Kidney (tissue), 14 donors: ENCODE results near the gene PDE1C. TPM values are rescaled to one million over a fixed set of nuclear protein-coding genes. Genes with fewer than 3 reads are reported as not detected.

Experiments used
- DNase-seq, 5 donors: peaks; one replicate each; pipeline ENCODE4 v3.0.0-alpha.2; 2013 to 2020
- FAIRE-seq: peaks from 2 replicates; lab custom pipeline; 2012; peaks lifted over from hg19 to GRCh38; lab: Jason Lieb, UNC
- H3K27ac ChIP-seq, 2 donors: one replicate each; pipeline ENCODE4 v1.7.0; 2013; ENCODE audit warnings: low read depth in 2 of 2, low read length in 2 of 2, inconsistent platforms in 1 of 2
- H3K27me3 ChIP-seq: one replicate; pipeline ENCODE4 v1.7.1; 2013; ENCODE audit warnings: low read length, inconsistent platforms; ENCODE audit not compliant: control insufficient read depth, insufficient read depth
- H3K36me3 ChIP-seq, 3 donors: one replicate each; pipeline versions ENCODE4 v1.7.0 to v1.7.1; 2013; ENCODE audit warnings: low read length in 3 of 3, control low read depth in 1 of 3, inconsistent platforms in 1 of 3; ENCODE audit not compliant: insufficient read depth in 3 of 3, control insufficient read depth in 2 of 3
- H3K4me1 ChIP-seq, 3 donors: one replicate each; pipeline versions ENCODE4 v1.7.0 to v1.7.1; 2013; ENCODE audit warnings: low read length in 3 of 3, inconsistent platforms in 1 of 3, low read depth in 1 of 3; ENCODE audit not compliant: control insufficient read depth in 2 of 3, insufficient read depth in 2 of 3
- H3K4me3 ChIP-seq, 3 donors: one replicate each; pipeline versions ENCODE4 v1.7.0 to v1.8.1; 2013; ENCODE audit warnings: low read length in 3 of 3, control low read depth in 1 of 3, inconsistent platforms in 1 of 3
- H3K9ac ChIP-seq, 3 donors: one replicate each; pipeline versions ENCODE4 v1.7.0 to v1.7.1; 2013; ENCODE audit warnings: low read length in 3 of 3, control low read depth in 1 of 3, inconsistent platforms in 1 of 3
- H3K9me3 ChIP-seq, 3 donors: one replicate each; pipeline versions ENCODE4 v1.7.0 to v1.7.1; 2013; ENCODE audit warnings: low read length in 3 of 3, control low read depth in 1 of 3, inconsistent platforms in 1 of 3; ENCODE audit not compliant: control insufficient read depth in 2 of 3, insufficient read depth in 1 of 3
- intact Hi-C: fragments of 100-400 bp; cut with DNase I; formaldehyde crosslinking; loops from one replicate; pipeline ENCODE4 v1.11.1; 2022
- polyA plus RNA-seq: library from polyadenylated mRNA; stranded (reverse); fragments of 350-450 nt; fragmentation: Illumina TruSeq; extraction: RNeasy Lipid Tissue Mini Kit (QIAGEN cat#74804); gene quantifications from one replicate; pipeline ENCODE4 v1.2.3, GENCODE V29; 2014; ENCODE audit warnings: low read depth, low replicate concordance; ENCODE audit not compliant: insufficient read depth
- total RNA-seq: library from RNA; stranded (reverse); fragmentation: NEBNext Ultra II Directional; extraction: Animal tissue kit (Norgen Biotek cat#: 25700); gene quantifications from one replicate; pipeline ENCODE4 v1.2.1, GENCODE V29; 2021
- TF ChIP-seq, protein P1 (sequence below): IDR thresholded peaks from 3 replicates; pipeline ENCODE4 v1.5.1; 2012; ENCODE audit warnings: mild to moderate bottlenecking, moderate library complexity, borderline replicate concordance; ENCODE audit not compliant: insufficient read depth; ENCODE audit errors: extremely low read depth
- donor health status: control.
- donor health status: control.
- donor health status: control.
- donor health status: control.
- donor health status: control.
- donor health status: DM: yes; HTN: yes; CAD: no.
- donor health status: Normal renal cell carcinoma (clear cell type).

The PDE1C gene
- total and polyA plus RNA-seq, 2 donors from 2014 or later, result 3.3 to 5.5 TPM

DNA sequence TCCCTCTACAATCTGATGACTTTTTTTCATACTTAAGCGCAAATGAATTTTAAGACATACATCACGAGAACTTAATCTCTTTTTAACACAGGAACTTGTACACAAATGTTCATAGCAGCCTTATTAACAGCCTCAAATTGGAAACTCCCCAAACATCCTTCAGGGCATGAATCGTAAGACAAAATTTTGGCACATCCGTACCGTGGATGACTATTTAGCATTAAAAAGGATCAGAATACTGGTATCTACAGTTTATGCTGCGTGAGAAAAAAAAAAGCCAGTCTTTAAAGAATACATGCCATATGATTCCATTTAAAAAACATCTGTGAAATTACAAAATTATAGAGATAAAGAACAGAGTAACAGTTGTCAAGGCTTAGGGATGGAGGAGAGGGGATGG is 46.8 kb downstream of the PDE1C start:
- Histone ChIP-seq H3K27ac (no peak overlapping the region), H3K4me3 (no peak overlapping the region), H3K4me1 (no peaks in the 10 kb centered on the region), H3K36me3 (no peaks in the 10 kb centered on the region), H3K27me3 (no peaks in the 10 kb centered on the region), H3K9ac (no peak overlapping the region), H3K9me3 (no peaks in the 10 kb centered on the region)
- intact Hi-C loops, result no loop called here
- DNase-seq, result no peak
- TF ChIP-seq, protein P1, sequence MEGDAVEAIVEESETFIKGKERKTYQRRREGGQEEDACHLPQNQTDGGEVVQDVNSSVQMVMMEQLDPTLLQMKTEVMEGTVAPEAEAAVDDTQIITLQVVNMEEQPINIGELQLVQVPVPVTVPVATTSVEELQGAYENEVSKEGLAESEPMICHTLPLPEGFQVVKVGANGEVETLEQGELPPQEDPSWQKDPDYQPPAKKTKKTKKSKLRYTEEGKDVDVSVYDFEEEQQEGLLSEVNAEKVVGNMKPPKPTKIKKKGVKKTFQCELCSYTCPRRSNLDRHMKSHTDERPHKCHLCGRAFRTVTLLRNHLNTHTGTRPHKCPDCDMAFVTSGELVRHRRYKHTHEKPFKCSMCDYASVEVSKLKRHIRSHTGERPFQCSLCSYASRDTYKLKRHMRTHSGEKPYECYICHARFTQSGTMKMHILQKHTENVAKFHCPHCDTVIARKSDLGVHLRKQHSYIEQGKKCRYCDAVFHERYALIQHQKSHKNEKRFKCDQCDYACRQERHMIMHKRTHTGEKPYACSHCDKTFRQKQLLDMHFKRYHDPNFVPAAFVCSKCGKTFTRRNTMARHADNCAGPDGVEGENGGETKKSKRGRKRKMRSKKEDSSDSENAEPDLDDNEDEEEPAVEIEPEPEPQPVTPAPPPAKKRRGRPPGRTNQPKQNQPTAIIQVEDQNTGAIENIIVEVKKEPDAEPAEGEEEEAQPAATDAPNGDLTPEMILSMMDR, result no peak
- FAIRE-seq, result no peak

DNA sequence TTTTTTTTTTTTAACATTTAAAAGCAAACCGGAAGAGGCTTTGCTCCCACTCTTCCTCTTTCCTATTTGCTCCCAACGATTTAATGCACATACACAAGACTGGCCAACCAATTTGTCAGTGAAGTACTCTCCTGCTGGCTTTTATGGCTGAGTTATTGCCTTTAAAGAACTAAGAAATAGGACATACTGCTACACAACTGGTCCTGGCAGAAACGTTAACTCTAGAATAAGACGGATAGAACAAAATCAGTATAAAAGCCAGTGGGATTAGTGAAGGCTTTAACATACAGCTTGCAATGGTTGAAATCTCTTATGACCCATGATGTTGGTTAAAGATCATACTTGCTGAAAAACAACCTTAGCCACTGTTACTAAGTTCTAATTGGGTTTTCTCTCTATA is 47.2 kb downstream of the PDE1C start:
- Histone ChIP-seq H3K4me1 (no peaks in the 10 kb centered on the region), H3K27ac (no peak overlapping the region), H3K9ac (no peak overlapping the region), H3K27me3 (no peaks in the 10 kb centered on the region), H3K36me3 (no peaks in the 10 kb centered on the region), H3K4me3 (no peak overlapping the region), H3K9me3 (no peaks in the 10 kb centered on the region)
- TF ChIP-seq, protein P1, result no peak
- FAIRE-seq (no peak), DNase-seq (no peak)
- intact Hi-C loops, result no loop called here

DNA sequence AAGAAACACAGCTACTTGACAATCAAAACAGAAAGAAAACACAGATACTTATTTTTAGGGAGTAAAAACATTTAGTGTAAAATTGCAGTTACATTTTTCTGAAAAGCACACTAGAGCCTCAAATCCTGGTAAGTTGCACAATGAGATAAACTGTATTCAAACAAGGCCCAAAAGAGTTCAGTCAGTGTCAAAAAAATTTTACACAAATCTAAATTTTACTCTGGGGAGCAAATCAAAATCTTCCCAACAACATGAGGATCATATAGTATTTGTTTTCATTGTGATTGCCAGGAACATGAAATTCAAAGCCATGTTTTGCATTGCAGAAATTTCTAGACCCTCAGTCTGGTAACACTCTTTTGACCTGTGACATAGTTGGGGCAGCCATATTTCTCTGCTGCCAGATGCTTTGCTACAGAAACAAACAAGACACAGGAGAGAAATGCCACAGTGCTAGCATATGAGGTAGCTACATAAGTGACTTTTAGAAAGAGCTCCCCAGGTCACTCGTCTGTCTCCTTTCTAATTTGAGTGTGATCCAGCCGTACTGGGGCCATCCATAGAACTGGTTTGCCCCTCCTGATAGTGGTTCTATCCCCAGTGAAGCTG is 49.6 kb downstream of the PDE1C start:
- no peak for FAIRE-seq
- H3K9ac ChIP-seq, result no peak overlapping the region
- H3K4me1 ChIP-seq, result no peaks in the 10 kb centered on the region

More for the DNA sequence above, 49.6 kb downstream of the PDE1C start:
- DNase-seq, result no peak
- TF ChIP-seq, protein P1, result no peak
- Histone ChIP-seq H3K4me3 (no peak overlapping the region), H3K27me3 (no peaks in the 10 kb centered on the region), H3K27ac (no peak overlapping the region), H3K36me3 (no peaks in the 10 kb centered on the region), H3K9me3 (no peaks in the 10 kb centered on the region)
- intact Hi-C loops, result no loop called here
